GM12878 (cell line): ENCODE results near the gene KATNB1. TPM values are rescaled to one million over a fixed set of nuclear protein-coding genes. Genes with fewer than 3 reads are reported as not detected.

Experiments used
- ATAC-seq: fragments of 200-7000 bp; cut with Tn5 transposase; 3 replicates; pipeline ENCODE4 v1.9.1; 2020; ENCODE audit warnings: mild to moderate bottlenecking, moderate library complexity
- BruUV-seq: library from RNA; stranded (reverse); fragments of 400-500 nt; replicated peaks from 2 replicates; lab custom pipeline; 2021; lab: Mats Ljungman, UMichigan
- CTCF ChIA-PET: fragments of 300-600 bp; sonication (Branson Sonifier 250); formaldehyde crosslinking; extraction: SDS; loops from one replicate; lab custom pipeline; 2021; ENCODE audit warnings: inconsistent platforms; lab: Yijun Ruan, JAX
- POLR2A ChIA-PET: fragments of 350-600 bp; formaldehyde crosslinking; extraction: SDS; loops from one replicate; lab custom pipeline; 2021; ENCODE audit warnings: inconsistent platforms; lab: Charles Lee
- RAD21 ChIA-PET: fragments of 300-600 bp; sonication (Branson Sonifier 250); formaldehyde crosslinking; loops from one replicate; lab custom pipeline; 2023; ENCODE audit warnings: antibody characterized with exemption; ENCODE audit not compliant: unreplicated experiment; lab: Charles Lee
- SMC1A ChIA-PET: fragments of 300-600 bp; sonication (Branson Sonifier 250); formaldehyde crosslinking; loops from one replicate; lab custom pipeline; 2023; ENCODE audit not compliant: unreplicated experiment, uncharacterized antibody; lab: Charles Lee
- DNase-seq: peaks from one replicate; pipeline ENCODE4 v3.0.0-alpha.2; 2011; ENCODE audit warnings: low read depth, low spot score
- FAIRE-seq: peaks from 3 replicates; lab custom pipeline; 2011; peaks lifted over from hg19 to GRCh38; lab: Jason Lieb, UNC
- H2AFZ ChIP-seq: 2 replicates; pipeline ENCODE4 v1.6.0; 2011; ENCODE audit warnings: low read depth, low read length, control low read depth; ENCODE audit not compliant: control insufficient read depth
- H3K27ac ChIP-seq: 2 replicates; pipeline ENCODE4 v1.5.1; 2011; ENCODE audit warnings: control low read depth; ENCODE audit not compliant: control insufficient read depth, insufficient read depth
- H3K27me3 ChIP-seq, 2 experiments: replicated peaks in 1 of 2; 2 replicates each; pipeline versions ENCODE4 v1.6.0 to v1.6.1; 2011; ENCODE audit warnings: low read length in 1 of 2; ENCODE audit not compliant: control insufficient read depth in 2 of 2, insufficient read depth in 2 of 2
- H3K36me3 ChIP-seq, 2 experiments: 2 replicates each; pipeline ENCODE4 v1.5.1; 2011; ENCODE audit warnings: low read length in 1 of 2; ENCODE audit not compliant: control insufficient read depth in 2 of 2, insufficient read depth in 2 of 2
- H3K4me1 ChIP-seq: 2 replicates; pipeline ENCODE4 v1.6.1; 2011; ENCODE audit warnings: mild to moderate bottlenecking, low read length, moderate library complexity, mixed read lengths; ENCODE audit not compliant: control insufficient read depth, insufficient read depth
- H3K4me2 ChIP-seq: 2 replicates; pipeline ENCODE4 v1.6.0; 2011; ENCODE audit warnings: control low read depth; ENCODE audit not compliant: control insufficient read depth, insufficient read depth
- H3K4me3 ChIP-seq: fragments of 200-600 bp; sonication (generic); 2 replicates; pipeline ENCODE4 v1.5.1; 2016
- H3K79me2 ChIP-seq: 2 replicates; pipeline ENCODE4 v1.6.0; 2011; ENCODE audit warnings: low read length; ENCODE audit not compliant: control insufficient read depth, insufficient read depth
- H3K9ac ChIP-seq: 2 replicates; pipeline ENCODE4 v1.8.0; 2011; ENCODE audit warnings: low read length, control low read depth, mixed read lengths; ENCODE audit not compliant: control insufficient read depth, insufficient read depth
- H3K9me3 ChIP-seq: replicated peaks from 3 replicates; pipeline ENCODE4 v1.5.1; 2011; ENCODE audit warnings: mild to moderate bottlenecking, low read length; ENCODE audit not compliant: control insufficient read depth, insufficient read depth
- H4K20me1 ChIP-seq: 2 replicates; pipeline ENCODE4 v1.6.0; 2011; ENCODE audit not compliant: control insufficient read depth, insufficient read depth
- CBFB ChIP-seq: IDR thresholded peaks from 2 replicates; pipeline ENCODE4 v1.6.1; 2016; ENCODE audit warnings: antibody characterized with exemption, low read depth
- CBX5 ChIP-seq: sonication (generic); IDR thresholded peaks from 2 replicates; pipeline ENCODE4 v1.6.1; 2016; ENCODE audit warnings: low read depth, moderate library complexity, mild to moderate bottlenecking, inconsistent platforms
- CUX1 ChIP-seq: IDR thresholded peaks from 2 replicates; pipeline ENCODE4 v1.6.1; 2012; ENCODE audit warnings: improper control_type of control experiment, low read depth, low read length; ENCODE audit not compliant: insufficient replicate concordance
- FOXK2 ChIP-seq: fragments of 450-650 bp; IDR thresholded peaks from 2 replicates; pipeline ENCODE4 v1.6.1; 2017; ENCODE audit warnings: mild to moderate bottlenecking, moderate library complexity
- HDGF ChIP-seq: fragments of 450-650 bp; IDR thresholded peaks from 2 replicates; pipeline ENCODE4 v1.6.1; 2016; ENCODE audit warnings: antibody characterized with exemption
- KAT2A ChIP-seq: conservative IDR thresholded peaks from 2 replicates; pipeline ENCODE4 v1.6.1; 2011; ENCODE audit warnings: low read depth, low read length; ENCODE audit not compliant: control insufficient read depth
- NFYA ChIP-seq: IDR thresholded peaks from 2 replicates; pipeline ENCODE4 v1.6.1; 2011; ENCODE audit warnings: low read depth, mild to moderate bottlenecking, low read length, improper control_type of control experiment, borderline replicate concordance
- NRF1 ChIP-seq: conservative IDR thresholded peaks from 2 replicates; pipeline ENCODE4 v1.6.1; 2011; ENCODE audit warnings: mild to moderate bottlenecking, low read depth, low read length, improper control_type of control experiment
- POLR2AphosphoS2 ChIP-seq: IDR thresholded peaks from 2 replicates; pipeline ENCODE4 v1.6.1; 2011; ENCODE audit warnings: low read depth, mild to moderate bottlenecking, low read length, improper control_type of control experiment, moderate library complexity
- POU2F2 ChIP-seq: IDR thresholded peaks from 3 replicates; pipeline ENCODE4 v1.6.1; 2011; ENCODE audit warnings: low read depth, mild to moderate bottlenecking, low read length, borderline replicate concordance
- RBBP5 ChIP-seq: fragments of 200-600 bp; sonication (generic); conservative IDR thresholded peaks from 2 replicates; pipeline ENCODE4 v1.6.1; 2016
- RELA ChIP-seq: fragments of 450-650 bp; IDR thresholded peaks from 2 replicates; pipeline ENCODE4 v1.8.0; 2014; ENCODE audit warnings: borderline replicate concordance; ENCODE audit not compliant: partially characterized antibody
- SIN3A ChIP-seq: IDR thresholded peaks from 2 replicates; pipeline ENCODE4 v1.6.1; 2012; ENCODE audit warnings: low read depth, low read length, improper control_type of control experiment
- SMAD1 ChIP-seq: fragments of 450-650 bp; IDR thresholded peaks from 2 replicates; pipeline ENCODE4 v1.6.1; 2018; ENCODE audit warnings: mild to moderate bottlenecking, low read depth; ENCODE audit not compliant: partially characterized antibody
- SREBF1 ChIP-seq: IDR thresholded peaks from 2 replicates; pipeline ENCODE4 v1.6.1; 2012; ENCODE audit warnings: mild to moderate bottlenecking, low read length
- TAF1 ChIP-seq: IDR thresholded peaks from 2 replicates; pipeline ENCODE4 v1.6.1; 2011; ENCODE audit warnings: mild to moderate bottlenecking, low read depth, low read length, borderline replicate concordance
- TBL1XR1 ChIP-seq: IDR thresholded peaks from 2 replicates; pipeline ENCODE4 v1.6.1; 2012; ENCODE audit warnings: low read depth, low read length, improper control_type of control experiment
- TCF7 ChIP-seq: IDR thresholded peaks from 2 replicates; pipeline ENCODE4 v1.6.1; 2014; ENCODE audit warnings: antibody characterized with exemption, borderline replicate concordance
- YY1 ChIP-seq: IDR thresholded peaks from 2 replicates; pipeline ENCODE4 v1.6.1; 2011; ENCODE audit warnings: low read depth, mild to moderate bottlenecking, low read length
- ZBED1 ChIP-seq: IDR thresholded peaks from 2 replicates; pipeline ENCODE4 v1.6.1; 2016; ENCODE audit warnings: borderline replicate concordance
- WGBS: methylation state at CpG from one replicate; pipeline ENCODE4 v1.1.6; 2016; ENCODE audit warnings: low lambda C conversion rate; ENCODE audit not compliant: insufficient replicate concordance, insufficient coverage; ENCODE audit errors: missing lambda C conversion rate; 5-methylcytosine and 5-hydroxymethylcytosine counted together
- in situ Hi-C: fragments of 300-500 bp; cut with MboI; formaldehyde crosslinking; loops from 9 replicates; pipeline ENCODE4 v1.14.3; 2018; ENCODE audit warnings: mixed read lengths
- intact Hi-C: fragments of 100-400 bp; cut with micrococcal nuclease; formaldehyde crosslinking; loops from one replicate; pipeline ENCODE4 v1.14.2; 2022; ENCODE audit not compliant: unreplicated experiment
- polyA plus RNA-seq, 11 experiments: library from polyadenylated mRNA; depleted of rRNA in 4 of 11; unstranded in 6 of 11; stranded (reverse) in 5 of 11; fragments of >200 nt; fragmentation: Nextera tagmentation in 4 of 11; fragmentation: Illumina TruSeq in 1 of 11; extraction: Ambion mirVana in 4 of 11; extraction: Trizol in 1 of 11; gene quantifications; 1 replicate in 1 of 11; 2 replicates in 10 of 11; pipeline versions ENCODE4 v1.2.1 to v1.2.3, GENCODE V29; 2011 to 2016; ENCODE audit warnings: inconsistent platforms in 2 of 11, missing spikeins in 2 of 11, low read depth in 1 of 11
- total RNA-seq, 4 experiments: library from RNA; depleted of rRNA in 3 of 4; stranded (reverse); fragments of >200 nt in 3 of 4; fragmentation: Illumina TruSeq in 1 of 4; extraction: Trizol in 1 of 4; gene quantifications; 2 replicates each; pipeline versions ENCODE4 v1.2.1 to v1.2.3, GENCODE V29; 2013 to 2021

Gene KATNB1
- total and polyA plus RNA-seq, 10 of the 15 experiments (the other 5 are each of a cell fraction or from before 2014, with no cell fraction given): 0.71 to 46.5 (median 19.5) TPM

- in situ Hi-C loops (no loop called here), intact Hi-C loops (no loop called here)
- FAIRE-seq (no peak), DNase-seq (no peak), ATAC-seq (no peak)
- H2AFZ ChIP-seq: no peak overlapping the region
- ChIA-PET CTCF (no interaction called here), SMC1A (no interaction called here), POLR2A (no interaction called here), RAD21 (no interaction called here)
- no peak overlapping the region for H3K4me2 ChIP-seq
- no peaks in the 10 kb centered on the region for H3K9me3 ChIP-seq
- H3K27me3 ChIP-seq: no peaks in the 10 kb centered on the region
- H3K9ac ChIP-seq: no peak overlapping the region
- no peaks in the 10 kb centered on the region for H3K79me2 ChIP-seq
- H4K20me1 ChIP-seq: no peaks in the 10 kb centered on the region
- H3K4me3 ChIP-seq: no peak overlapping the region
- H3K27ac ChIP-seq: no peak overlapping the region
- no CpG with 5 or more reads among the region's 1 CpG for WGBS
- no peaks in the 10 kb centered on the region for H3K4me1 ChIP-seq
- no peaks in the 10 kb centered on the region for H3K36me3 ChIP-seq
- BruUV-seq: no TSS peak
- TF ChIP-seq TAF1 (no peak), CBX5 (no peak), TBL1XR1 (no peak), TCF7 (no peak), POLR2AphosphoS2 (no peak), ZBED1 (no peak), FOXK2 (no peak), SMAD1 (no peak), KAT2A (no peak), CBFB (no peak), SIN3A (no peak), POU2F2 (no peak), CUX1 (no peak), RBBP5 (no peak), HDGF (no peak), RELA (no peak), NRF1 (no peak), SREBF1 (no peak), NFYA (no peak), YY1 (no peak)
Observed at GRCh38 chr16:57706717-57707116, 28.9 kb upstream of the KATNB1 start.
